Stimulated activated memory B cell treated with anti-CD40 and anti-IgM and Interleukin-4, amounts not matched to agents 10 μg/mL and 1 μg/mL and 100 μg/mL, for 72 hours (primary cell): ENCODE results near the gene RTEL1.

Source experiments
- ATAC-seq: fragments of 150-1000 bp; cut with Tn5 transposase; 2 replicates; pipeline ENCODE4 v1.10.0; 2021
- H3K27ac Mint-ChIP-seq: one replicate; pipeline ENCODE4 v1.8.0; 2022; ENCODE audit warnings: mild to moderate bottlenecking, mixed read lengths
- H3K27me3 Mint-ChIP-seq: one replicate; pipeline ENCODE4 v1.8.0; 2022; ENCODE audit warnings: mixed read lengths
- H3K36me3 Mint-ChIP-seq: one replicate; pipeline ENCODE4 v1.8.0; 2022; ENCODE audit warnings: mixed read lengths
- H3K4me1 Mint-ChIP-seq: one replicate; pipeline ENCODE4 v1.8.0; 2022; ENCODE audit warnings: mixed read lengths
- H3K4me3 Mint-ChIP-seq: one replicate; pipeline ENCODE4 v1.8.0; 2022; ENCODE audit warnings: mild to moderate bottlenecking, moderate library complexity, mixed read lengths
- H3K9me3 Mint-ChIP-seq: one replicate; pipeline ENCODE4 v1.8.0; 2022; ENCODE audit warnings: mixed read lengths

Gene RTEL1

DNA sequence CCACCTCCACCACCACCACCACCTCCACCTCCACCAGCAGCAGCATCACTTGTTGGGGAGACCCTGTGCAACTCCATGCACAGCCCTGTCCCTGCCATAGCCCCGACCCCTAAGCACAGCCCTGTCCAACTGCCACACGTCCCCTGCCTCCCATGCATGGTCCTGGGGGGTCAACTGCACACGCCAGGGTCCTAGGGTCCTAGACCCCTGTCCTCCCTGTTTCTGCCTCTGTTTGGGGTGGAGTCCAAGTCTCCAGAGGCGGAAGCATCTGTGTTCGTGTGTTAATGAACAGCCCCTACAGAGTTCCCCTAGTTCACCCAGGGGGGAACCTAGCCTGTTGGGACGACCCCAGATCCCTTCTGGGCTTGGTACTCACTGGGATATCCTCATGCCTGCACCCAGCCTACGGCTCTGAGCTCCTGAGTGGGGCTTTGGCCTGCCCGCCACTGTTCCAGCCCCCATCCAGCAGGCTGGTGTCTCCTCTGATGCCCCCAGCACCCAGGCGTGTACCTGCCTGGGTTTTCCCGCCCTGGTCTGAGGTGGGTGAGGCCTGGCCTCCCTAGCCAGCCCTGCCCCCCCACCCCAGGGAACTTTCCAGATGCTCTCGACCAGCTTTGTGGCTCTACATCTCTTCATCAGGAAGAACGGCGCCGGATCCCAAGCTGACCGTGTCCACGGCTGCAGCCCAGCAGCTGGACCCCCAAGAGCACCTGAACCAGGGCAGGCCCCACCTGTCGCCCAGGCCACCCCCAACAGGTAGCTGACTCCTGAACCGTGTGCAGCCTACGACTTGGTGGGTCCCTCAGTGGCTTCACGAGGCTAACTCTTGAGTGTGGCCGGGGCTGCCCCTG is 35.8 kb downstream of the RTEL1 start:
- H3K9me3 Mint-ChIP-seq, result no peaks in the 10 kb centered on the region
- H3K36me3 Mint-ChIP-seq, result peaks cover 10% of the 10 kb centered on the region
- peaks cover 31% of the 10 kb centered on the region for H3K4me1 Mint-ChIP-seq
- no peaks in the 10 kb centered on the region for H3K27me3 Mint-ChIP-seq
- H3K27ac Mint-ChIP-seq, result peak overlapping the region; percentile 57
- no peak for ATAC-seq
- H3K4me3 Mint-ChIP-seq, result peak overlapping the region; percentile 26

DNA sequence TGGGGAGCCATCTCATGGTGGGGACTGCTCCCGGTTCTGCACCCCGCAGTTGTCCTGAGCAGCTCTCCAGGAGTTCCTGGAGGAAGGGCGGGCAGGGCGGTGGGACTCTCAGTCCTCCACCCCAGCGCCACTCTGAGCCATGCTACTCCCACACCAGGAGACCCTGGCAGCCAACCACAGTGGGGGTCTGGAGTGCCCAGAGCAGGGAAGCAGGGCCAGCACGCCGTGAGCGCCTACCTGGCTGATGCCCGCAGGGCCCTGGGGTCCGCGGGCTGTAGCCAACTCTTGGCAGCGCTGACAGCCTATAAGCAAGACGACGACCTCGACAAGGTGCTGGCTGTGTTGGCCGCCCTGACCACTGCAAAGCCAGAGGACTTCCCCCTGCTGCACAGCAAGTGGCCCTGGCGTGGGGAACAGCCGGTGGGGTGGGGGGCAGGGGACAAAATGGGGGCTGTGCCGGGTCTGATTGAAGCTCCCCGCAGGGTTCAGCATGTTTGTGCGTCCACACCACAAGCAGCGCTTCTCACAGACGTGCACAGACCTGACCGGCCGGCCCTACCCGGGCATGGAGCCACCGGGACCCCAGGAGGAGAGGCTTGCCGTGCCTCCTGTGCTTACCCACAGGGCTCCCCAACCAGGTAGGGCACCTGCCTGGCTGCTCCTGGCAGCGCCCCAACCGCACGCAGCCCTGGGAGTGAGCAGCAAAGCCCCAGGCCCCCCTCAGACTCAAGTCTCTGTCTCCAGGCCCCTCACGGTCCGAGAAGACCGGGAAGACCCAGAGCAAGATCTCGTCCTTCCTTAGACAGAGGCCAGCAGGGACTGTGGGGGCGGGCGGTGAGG is 36.7 kb downstream of the RTEL1 start:
- no peak for ATAC-seq
- Mint-ChIP-seq H3K9me3 (no peaks in the 10 kb centered on the region), H3K27me3 (no peaks in the 10 kb centered on the region), H3K27ac (no peak overlapping the region), H3K36me3 (peaks cover 10% of the 10 kb centered on the region), H3K4me1 (peaks cover 39% of the 10 kb centered on the region), H3K4me3 (no peak overlapping the region)

GRCh38 chr20:63695424-63696305 is 37.6 kb downstream of the RTEL1 start:
- no peaks in the 10 kb centered on the region for H3K27me3 Mint-ChIP-seq
- no peaks in the 10 kb centered on the region for H3K9me3 Mint-ChIP-seq
- no peak overlapping the region for H3K27ac Mint-ChIP-seq
- peaks cover 10% of the 10 kb centered on the region for H3K36me3 Mint-ChIP-seq
- no peak for ATAC-seq
- H3K4me1 Mint-ChIP-seq, result peaks cover 48% of the 10 kb centered on the region
- no peak overlapping the region for H3K4me3 Mint-ChIP-seq

DNA sequence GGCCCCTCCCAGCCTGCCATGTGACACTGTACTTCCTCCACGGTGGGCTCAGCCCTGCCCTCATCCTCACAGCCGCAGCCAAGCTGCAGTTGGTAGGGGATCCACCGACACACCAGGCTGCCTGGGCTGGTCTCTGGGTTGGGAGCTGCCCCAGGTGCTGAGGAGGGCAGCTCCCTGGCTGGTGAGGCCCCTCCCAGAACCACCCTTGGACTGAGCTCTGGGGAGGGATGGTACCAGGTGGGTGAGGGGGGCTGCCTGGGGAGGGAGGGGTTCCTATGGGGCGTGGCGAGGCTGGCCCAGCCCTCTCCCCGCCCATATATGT is 38.2 kb downstream of the RTEL1 start:
- H3K36me3 Mint-ChIP-seq, result peaks cover 10% of the 10 kb centered on the region
- H3K4me3 Mint-ChIP-seq, result no peak overlapping the region
- peaks cover 44% of the 10 kb centered on the region for H3K4me1 Mint-ChIP-seq
- ATAC-seq, result peak; percentile 22
- H3K27ac Mint-ChIP-seq, result no peak overlapping the region
- H3K27me3 Mint-ChIP-seq, result no peaks in the 10 kb centered on the region
- no peaks in the 10 kb centered on the region for H3K9me3 Mint-ChIP-seq

- peak within 1 kb of the TSS; percentile 51 for H3K27ac Mint-ChIP-seq
- H3K9me3 Mint-ChIP-seq, result no peaks in the 10 kb centered on the region
- H3K27me3 Mint-ChIP-seq, result no peaks in the 10 kb centered on the region
- H3K4me1 Mint-ChIP-seq, result peaks cover 39% of the 10 kb centered on the region
- no peak for ATAC-seq
- peaks cover 10% of the 10 kb centered on the region for H3K36me3 Mint-ChIP-seq
- H3K4me3 Mint-ChIP-seq, result peak within 1 kb of the TSS; percentile 23
These were observed 38.7 kb downstream of the RTEL1 start, which contains the start of gene TNFRSF6B for GRCh38 chr20:63696628-63697356. Gene TNFRSF6B (plus strand): TSS chr20:63696652. CDS start chr20:63696768, 116 bp downstream.

- Mint-ChIP-seq H3K36me3 (peaks cover 10% of the 10 kb centered on the region), H3K4me1 (peaks cover 39% of the 10 kb centered on the region), H3K27ac (peak overlapping the region; percentile 51), H3K9me3 (no peaks in the 10 kb centered on the region), H3K27me3 (no peaks in the 10 kb centered on the region), H3K4me3 (peak overlapping the region; percentile 23)
- ATAC-seq, result no peak
These were observed 39.3 kb downstream of the RTEL1 start for GRCh38 chr20:63697357-63697867.

DNA sequence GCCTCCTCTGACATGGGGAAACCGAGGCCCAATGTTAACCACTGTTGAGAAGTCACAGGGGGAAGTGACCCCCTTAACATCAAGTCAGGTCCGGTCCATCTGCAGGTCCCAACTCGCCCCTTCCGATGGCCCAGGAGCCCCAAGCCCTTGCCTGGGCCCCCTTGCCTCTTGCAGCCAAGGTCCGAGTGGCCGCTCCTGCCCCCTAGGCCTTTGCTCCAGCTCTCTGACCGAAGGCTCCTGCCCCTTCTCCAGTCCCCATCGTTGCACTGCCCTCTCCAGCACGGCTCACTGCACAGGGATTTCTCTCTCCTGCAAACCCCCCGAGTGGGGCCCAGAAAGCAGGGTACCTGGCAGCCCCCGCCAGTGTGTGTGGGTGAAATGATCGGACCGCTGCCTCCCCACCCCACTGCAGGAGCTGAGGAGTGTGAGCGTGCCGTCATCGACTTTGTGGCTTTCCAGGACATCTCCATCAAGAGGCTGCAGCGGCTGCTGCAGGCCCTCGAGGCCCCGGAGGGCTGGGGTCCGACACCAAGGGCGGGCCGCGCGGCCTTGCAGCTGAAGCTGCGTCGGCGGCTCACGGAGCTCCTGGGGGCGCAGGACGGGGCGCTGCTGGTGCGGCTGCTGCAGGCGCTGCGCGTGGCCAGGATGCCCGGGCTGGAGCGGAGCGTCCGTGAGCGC is 39.9 kb downstream of the RTEL1 start:
- Mint-ChIP-seq H3K4me3 (no peak overlapping the region), H3K36me3 (peaks cover 10% of the 10 kb centered on the region), H3K9me3 (no peaks in the 10 kb centered on the region), H3K4me1 (peaks cover 39% of the 10 kb centered on the region), H3K27ac (no peak overlapping the region), H3K27me3 (no peaks in the 10 kb centered on the region)
- ATAC-seq, result no peak

DNA sequence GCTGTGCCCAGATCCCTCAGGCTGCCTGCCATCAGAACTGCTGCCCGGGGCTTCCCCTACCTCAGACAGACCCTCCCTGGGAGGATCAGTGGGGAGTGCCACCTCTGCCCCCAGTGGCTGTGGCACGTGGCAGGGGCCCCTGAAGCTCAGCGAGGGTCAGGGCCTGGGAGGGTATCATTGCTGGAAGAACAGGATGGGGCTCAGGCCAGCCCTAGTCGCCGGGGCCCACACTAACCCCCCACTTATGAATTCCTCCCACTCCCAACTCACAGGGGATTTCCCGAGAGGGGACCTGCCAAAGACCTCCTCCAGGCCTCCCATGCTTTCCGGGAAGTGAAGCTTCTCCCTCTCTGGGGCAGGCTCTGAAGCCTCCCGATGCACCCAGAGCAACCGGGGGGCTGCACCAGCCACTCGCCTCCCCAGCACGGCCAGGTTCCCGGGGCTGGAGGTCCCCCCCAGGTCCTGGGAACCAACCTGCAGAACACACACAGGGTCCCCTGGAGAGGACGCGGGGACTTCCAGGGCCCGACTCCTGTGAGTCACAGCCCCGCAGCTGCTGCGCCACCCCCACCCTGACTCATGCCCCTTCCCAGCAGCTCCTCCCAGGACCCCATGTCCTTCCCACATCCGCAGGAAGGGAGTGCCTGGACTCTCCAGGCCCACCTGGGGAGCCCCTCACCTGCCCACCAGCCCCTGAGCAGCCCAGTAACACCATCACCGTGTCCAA is 40.8 kb downstream of the RTEL1 start:
- H3K27ac Mint-ChIP-seq, result peak overlapping the region; percentile 75
- H3K4me1 Mint-ChIP-seq, result peaks cover 43% of the 10 kb centered on the region
- peak overlapping the region; percentile 21 for H3K4me3 Mint-ChIP-seq
- no peaks in the 10 kb centered on the region for H3K27me3 Mint-ChIP-seq
- H3K9me3 Mint-ChIP-seq, result no peaks in the 10 kb centered on the region
- peak; percentile 49 for ATAC-seq
- H3K36me3 Mint-ChIP-seq, result peaks cover 5% of the 10 kb centered on the region

DNA sequence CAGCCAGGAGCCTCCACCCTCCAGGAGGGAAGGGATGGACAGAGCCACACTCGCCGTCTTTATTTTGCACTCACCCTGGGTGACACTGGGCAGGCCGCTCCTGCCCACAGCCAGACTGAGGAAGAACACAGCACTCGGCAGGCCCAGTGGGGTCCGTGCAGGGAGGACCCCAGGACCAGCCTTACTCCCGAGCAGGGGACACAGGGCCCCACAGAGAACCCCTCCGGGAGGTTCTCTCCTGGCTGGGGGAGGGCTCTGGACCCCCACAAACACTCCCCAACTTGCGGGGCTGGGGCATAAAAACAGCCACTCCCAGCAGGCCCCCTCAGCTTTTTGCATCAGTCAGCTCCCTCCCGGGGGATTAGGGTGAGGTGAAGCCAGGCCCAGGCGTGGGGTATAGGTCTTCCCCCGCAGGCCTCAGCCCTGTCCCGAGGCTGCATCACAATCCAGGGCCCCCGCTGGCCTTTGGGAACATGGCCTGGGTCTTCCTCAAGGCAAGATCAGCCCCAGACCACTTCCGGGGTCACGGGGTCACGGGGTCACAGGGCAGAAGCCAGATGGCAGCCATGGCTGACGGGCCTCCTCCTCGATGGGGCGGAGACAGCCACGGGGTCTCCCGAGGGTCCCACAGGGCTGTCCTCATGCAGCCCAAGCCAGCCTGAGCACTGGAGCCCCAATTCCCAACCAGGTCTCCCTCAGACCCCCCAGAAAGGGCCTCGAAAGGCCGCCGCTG is 41.5 kb downstream of the RTEL1 start:
- peak overlapping the region; percentile 21 for H3K4me3 Mint-ChIP-seq
- H3K36me3 Mint-ChIP-seq, result peaks cover under 1% of the 10 kb centered on the region
- H3K9me3 Mint-ChIP-seq, result no peaks in the 10 kb centered on the region
- H3K4me1 Mint-ChIP-seq, result peaks cover 44% of the 10 kb centered on the region
- ATAC-seq, result peak; percentile 2
- peak overlapping the region; percentile 75 for H3K27ac Mint-ChIP-seq
- H3K27me3 Mint-ChIP-seq, result no peaks in the 10 kb centered on the region

DNA sequence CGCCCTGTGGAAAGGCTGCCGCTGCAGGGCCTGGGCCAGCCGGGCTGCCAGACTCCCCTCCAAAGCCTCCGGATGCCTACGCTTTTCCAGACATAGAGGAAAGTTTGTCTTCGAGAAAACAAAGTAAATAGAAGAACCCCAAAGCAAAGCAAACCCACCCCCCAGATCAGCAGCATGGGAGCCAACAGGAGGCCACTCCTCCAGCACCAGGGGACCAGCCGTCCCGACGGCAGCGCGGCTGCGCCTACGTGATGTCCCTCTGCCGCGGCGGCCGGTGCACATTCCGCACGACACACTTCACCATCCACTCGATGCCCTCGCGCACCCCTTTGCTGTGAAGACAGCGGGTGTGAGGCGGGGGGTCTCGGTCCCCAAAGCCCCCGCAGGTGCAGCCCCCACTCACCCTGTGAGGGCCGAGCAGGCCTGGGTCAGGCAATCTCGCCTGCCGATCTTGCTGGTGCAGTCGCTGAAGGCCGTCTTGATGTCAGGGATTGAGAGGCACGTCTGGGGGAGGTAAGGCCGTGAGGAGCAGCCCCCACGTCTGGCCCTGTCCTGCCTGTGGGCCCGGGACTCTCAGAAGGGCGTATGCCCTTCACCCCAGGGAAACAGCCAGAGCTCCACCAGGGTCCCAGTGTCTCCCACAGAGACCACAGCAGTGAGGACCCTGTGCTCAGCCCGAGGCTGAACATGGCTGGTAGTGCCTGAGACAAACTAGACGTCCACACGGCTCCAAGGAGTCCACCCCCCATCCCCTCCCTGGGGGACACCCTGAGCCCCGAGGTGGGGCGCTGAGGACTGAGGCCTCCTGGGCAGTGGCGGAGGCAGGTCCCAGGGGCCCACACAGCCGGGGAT is 42.3 kb downstream of the RTEL1 start:
- ATAC-seq, result no peak
- H3K27ac Mint-ChIP-seq, result no peak overlapping the region
- H3K9me3 Mint-ChIP-seq, result no peaks in the 10 kb centered on the region
- no peak overlapping the region for H3K4me3 Mint-ChIP-seq
- H3K27me3 Mint-ChIP-seq, result no peaks in the 10 kb centered on the region
- peaks cover 52% of the 10 kb centered on the region for H3K4me1 Mint-ChIP-seq
- H3K36me3 Mint-ChIP-seq, result peaks cover 8% of the 10 kb centered on the region

DNA sequence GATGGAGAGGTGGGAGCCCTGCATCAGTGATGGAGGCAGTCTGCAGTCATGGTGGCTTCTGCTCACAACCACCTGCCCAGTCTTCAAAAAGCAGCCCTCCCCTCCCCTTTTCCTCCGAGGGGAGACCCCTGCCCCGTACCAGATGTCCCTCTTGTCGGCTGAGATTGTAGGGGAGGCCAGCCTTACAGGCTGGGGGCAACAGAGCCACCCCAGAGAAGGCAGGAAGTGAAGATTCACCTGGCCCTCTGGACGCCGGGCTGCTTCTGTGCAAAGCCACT is 42.9 kb downstream of the RTEL1 start:
- Mint-ChIP-seq H3K36me3 (peaks cover 8% of the 10 kb centered on the region), H3K27ac (no peak overlapping the region), H3K27me3 (no peaks in the 10 kb centered on the region), H3K9me3 (no peaks in the 10 kb centered on the region), H3K4me1 (peaks cover 54% of the 10 kb centered on the region), H3K4me3 (no peak overlapping the region)
- no peak for ATAC-seq

GRCh38 chr20:63701329-63702035 is 43.4 kb downstream of the RTEL1 start:
- peaks cover 8% of the 10 kb centered on the region for H3K36me3 Mint-ChIP-seq
- no peaks in the 10 kb centered on the region for H3K27me3 Mint-ChIP-seq
- H3K27ac Mint-ChIP-seq, result no peak overlapping the region
- H3K9me3 Mint-ChIP-seq, result no peaks in the 10 kb centered on the region
- ATAC-seq, result no peak
- no peak overlapping the region for H3K4me3 Mint-ChIP-seq
- peaks cover 54% of the 10 kb centered on the region for H3K4me1 Mint-ChIP-seq
